Inferior parietal cortex (tissue), 1 donor: ENCODE data around the gene HCFC1R1.

ENCODE experiments used
- DNase-seq: peaks from one replicate; pipeline ENCODE4 v3.0.0-alpha.2; 2016; ENCODE audit errors: extremely low spot score

HCFC1R1 gene

GRCh38 chr16:3001316-3001715 is 22.4 kb downstream of the HCFC1R1 start:
- DNase-seq = no peak

GRCh38 chr16:3000540-3000939 is 23.2 kb downstream of the HCFC1R1 start:
- no peak for DNase-seq

- DNase-seq = no peak
These were observed 23.8 kb downstream of the HCFC1R1 start for GRCh38 chr16:2999929-3000328.

- no peak for DNase-seq
These were observed 27.4 kb downstream of the HCFC1R1 start for GRCh38 chr16:2996298-2996697.

GRCh38 chr16:2992383-2993081 is 31.2 kb downstream of the HCFC1R1 start:
- DNase-seq = no peak

GRCh38 chr16:2991566-2992261 is 32.0 kb downstream of the HCFC1R1 start:
- DNase-seq = no peak

GRCh38 chr16:2990891-2991290 is 32.9 kb downstream of the HCFC1R1 start:
- DNase-seq = no peak

GRCh38 chr16:2988590-2989099 is 35.1 kb downstream of the HCFC1R1 start:
- no peak for DNase-seq

GRCh38 chr16:2987833-2988232 is 35.9 kb downstream of the HCFC1R1 start:
- DNase-seq = no peak

GRCh38 chr16:2987286-2987685 is 36.5 kb downstream of the HCFC1R1 start:
- DNase-seq = no peak

GRCh38 chr16:2986623-2987188 is 37.0 kb downstream of the HCFC1R1 start:
- no peak for DNase-seq

- no peak for DNase-seq
These were observed 37.8 kb downstream of the HCFC1R1 start for GRCh38 chr16:2985893-2986355.

GRCh38 chr16:2985462-2985861 is 38.3 kb downstream of the HCFC1R1 start:
- DNase-seq = no peak

GRCh38 chr16:2983706-2984136 is 40.0 kb downstream of the HCFC1R1 start:
- peak; percentile 79 for DNase-seq

GRCh38 chr16:2982402-2982801 is 41.3 kb downstream of the HCFC1R1 start:
- no peak for DNase-seq

GRCh38 chr16:2981899-2982250 is 41.9 kb downstream of the HCFC1R1 start:
- no peak for DNase-seq

GRCh38 chr16:2981177-2981898 is 42.4 kb downstream of the HCFC1R1 start:
- DNase-seq = no peak

GRCh38 chr16:2980227-2981176 is 43.2 kb downstream of the HCFC1R1 start, which contains the start of gene PKMYT1:
PKMYT1 (minus strand) TSS chr16:2980446; CDS start chr16:2979657, 789 bp downstream.
- peak; percentile 91 for DNase-seq

GRCh38 chr16:2979669-2980226 is 44.0 kb downstream of the HCFC1R1 start:
- DNase-seq = no peak

GRCh38 chr16:2977440-2977839 is 46.3 kb downstream of the HCFC1R1 start:
- no peak for DNase-seq
